DOHH2 (cell line): ENCODE results near the gene OR52E5.

ENCODE experiments used
- H3F3A ChIP-seq: fragments of 200-600 bp; sonication (generic), shearing (Covaris generic); 2 replicates; pipeline ENCODE4 v1.6.0; 2016; ENCODE audit warnings: antibody characterized with exemption, mild to moderate bottlenecking; ENCODE audit not compliant: control insufficient read depth, insufficient read depth
- H3K27ac ChIP-seq: fragments of 200-600 bp; sonication (generic); 2 replicates; pipeline ENCODE4 v1.5.1; 2014; ENCODE audit warnings: low read depth, mild to moderate bottlenecking, low read length, moderate library complexity
- H3K27me3 ChIP-seq: fragments of 200-600 bp; sonication (generic); 2 replicates; pipeline ENCODE4 v1.6.1; 2014; ENCODE audit warnings: mild to moderate bottlenecking, low read length, mixed read lengths; ENCODE audit not compliant: control insufficient read depth
- H3K36me3 ChIP-seq: fragments of 200-600 bp; sonication (generic); 2 replicates; pipeline ENCODE4 v1.6.1; 2014; ENCODE audit warnings: mild to moderate bottlenecking, low read length, moderate library complexity, mixed read lengths; ENCODE audit not compliant: control insufficient read depth
- H3K4me1 ChIP-seq: fragments of 200-600 bp; sonication (generic); 2 replicates; pipeline ENCODE4 v1.6.1; 2014; ENCODE audit warnings: mild to moderate bottlenecking, low read length, mixed read lengths; ENCODE audit not compliant: control insufficient read depth
- H3K4me2 ChIP-seq: fragments of 200-600 bp; sonication (generic); 2 replicates; pipeline ENCODE4 v1.6.0; 2014; ENCODE audit warnings: mild to moderate bottlenecking, low read length, moderate library complexity
- H3K4me3 ChIP-seq: fragments of 200-600 bp; sonication (generic); 2 replicates; pipeline ENCODE4 v1.5.1; 2014; ENCODE audit warnings: mild to moderate bottlenecking, low read length, mixed read lengths
- H3K79me2 ChIP-seq: fragments of 200-600 bp; sonication (generic); 2 replicates; pipeline ENCODE4 v1.6.1; 2014; ENCODE audit warnings: mild to moderate bottlenecking, low read length, mixed read lengths; ENCODE audit not compliant: control insufficient read depth
- H3K9me2 ChIP-seq: fragments of 200-600 bp; sonication (generic); replicated peaks from 2 replicates; pipeline ENCODE4 v1.6.1; 2014; ENCODE audit warnings: mild to moderate bottlenecking, low read length, mixed read lengths; ENCODE audit not compliant: control insufficient read depth
- H3K9me3 ChIP-seq: fragments of 200-600 bp; sonication (generic); 2 replicates; pipeline ENCODE4 v1.6.1; 2014; ENCODE audit warnings: antibody characterized with exemption, low read length, mixed read lengths; ENCODE audit not compliant: control insufficient read depth, insufficient read depth
- H4K20me1 ChIP-seq: fragments of 200-600 bp; sonication (generic); 2 replicates; pipeline ENCODE4 v1.6.0; 2014; ENCODE audit warnings: low read depth, mild to moderate bottlenecking, antibody characterized with exemption, low read length, moderate library complexity; ENCODE audit not compliant: control insufficient read depth, insufficient read depth
- CTCF ChIP-seq: fragments of 200-600 bp; sonication (generic); IDR thresholded peaks from one replicate; pipeline ENCODE4 v1.5.1; 2014; ENCODE audit warnings: antibody characterized with exemption, mild to moderate bottlenecking, low read depth, low read length; ENCODE audit not compliant: poor library complexity, severe bottlenecking
- EZH2phosphoT487 ChIP-seq: fragments of 200-600 bp; sonication (generic); IDR thresholded peaks from 2 replicates; pipeline ENCODE4 v1.6.1; 2017; ENCODE audit warnings: borderline replicate concordance, mild to moderate bottlenecking, antibody characterized with exemption, low read length, moderate library complexity, mixed read lengths

OR52E5 gene

GRCh38 chr11:5937868-5938602 lies 45.0 kb downstream of the OR52E5 start:
- H3K27ac ChIP-seq = no peak overlapping the region
- peaks cover 7% of the 10 kb centered on the region; the same call in 1 of the 2 replicates for H3K9me3 ChIP-seq
- TF ChIP-seq CTCF (no peak), EZH2phosphoT487 (no peak)
- H3K4me2 ChIP-seq = no peak overlapping the region
- no peaks in the 10 kb centered on the region for H3K36me3 ChIP-seq
- peaks cover 5% of the 10 kb centered on the region; the same call in 1 of the 2 replicates for H3K27me3 ChIP-seq
- H3K4me3 ChIP-seq = no peak overlapping the region
- no peaks in the 10 kb centered on the region for H3K79me2 ChIP-seq
- no peaks in the 10 kb centered on the region for H3F3A ChIP-seq
- no peaks in the 10 kb centered on the region for H3K4me1 ChIP-seq
- H4K20me1 ChIP-seq = no peaks in the 10 kb centered on the region
- H3K9me2 ChIP-seq = no peaks in the 10 kb centered on the region

GRCh38 chr11:5938603-5938965 lies 45.6 kb downstream of the OR52E5 start:
- Histone ChIP-seq H3K9me2 (no peaks in the 10 kb centered on the region), H3K79me2 (no peaks in the 10 kb centered on the region), H3K36me3 (no peaks in the 10 kb centered on the region), H3F3A (no peaks in the 10 kb centered on the region), H3K4me1 (no peaks in the 10 kb centered on the region), H3K4me3 (no peak overlapping the region), H3K27ac (no peak overlapping the region), H4K20me1 (no peaks in the 10 kb centered on the region), H3K9me3 (peaks cover 5% of the 10 kb centered on the region; the same call in 1 of the 2 replicates), H3K4me2 (no peak overlapping the region), H3K27me3 (peaks cover 6% of the 10 kb centered on the region; the same call in 1 of the 2 replicates)
- TF ChIP-seq CTCF (no peak), EZH2phosphoT487 (no peak)

DNA sequence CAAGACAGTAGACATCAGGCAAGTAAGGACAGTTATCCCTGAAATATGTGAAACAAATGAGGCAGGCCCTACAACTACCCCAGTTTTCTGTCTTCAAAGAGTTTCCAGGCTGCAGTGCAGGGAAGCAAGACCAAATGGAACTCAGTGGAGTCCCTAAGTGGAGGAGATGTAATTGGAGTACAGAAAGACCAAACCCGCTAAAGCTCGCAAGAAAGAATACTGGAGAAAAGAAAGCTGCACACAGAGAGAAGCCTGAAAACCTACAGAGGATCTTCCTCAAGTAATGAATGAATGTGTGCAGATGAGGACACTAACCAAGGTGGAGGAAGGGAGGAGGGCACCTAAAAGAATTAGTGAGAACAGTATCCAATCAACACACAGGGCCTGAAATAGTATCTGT lies 47.7 kb downstream of the OR52E5 start:
- peaks cover 5% of the 10 kb centered on the region; the same call in 1 of the 2 replicates for H3K9me3 ChIP-seq
- H3K4me2 ChIP-seq = no peak overlapping the region
- no peaks in the 10 kb centered on the region for H3K9me2 ChIP-seq
- H3F3A ChIP-seq = no peaks in the 10 kb centered on the region
- no peaks in the 10 kb centered on the region for H3K4me1 ChIP-seq
- H3K79me2 ChIP-seq = no peaks in the 10 kb centered on the region
- no peak overlapping the region for H3K27ac ChIP-seq
- H3K36me3 ChIP-seq = no peaks in the 10 kb centered on the region
- TF ChIP-seq EZH2phosphoT487 = no peak
- TF ChIP-seq CTCF = no peak
- H3K27me3 ChIP-seq = peaks cover 14% of the 10 kb centered on the region
- H3K4me3 ChIP-seq = no peak overlapping the region
- no peaks in the 10 kb centered on the region for H4K20me1 ChIP-seq
